Osteoblast (primary cell): ENCODE data around the gene CTTNBP2. TPM values are rescaled to one million over a fixed set of nuclear protein-coding genes. Genes with fewer than 3 reads are reported as not detected.

Source experiments
- DNase-seq: peaks from one replicate; pipeline ENCODE4 v3.0.0; 2011; ENCODE audit warnings: low spot score, mixed read lengths; ENCODE audit not compliant: insufficient read length; ENCODE audit errors: missing footprints
- H2AFZ ChIP-seq: 2 replicates; pipeline ENCODE4 v1.6.0; 2011; ENCODE audit warnings: mild to moderate bottlenecking, low read length
- H3K27ac ChIP-seq: 2 replicates; pipeline ENCODE4 v1.5.1; 2011; ENCODE audit warnings: mild to moderate bottlenecking, low read depth, low read length, moderate library complexity
- H3K27me3 ChIP-seq: 2 replicates; pipeline ENCODE4 v1.6.0; 2012; ENCODE audit warnings: mild to moderate bottlenecking, control low read depth, inconsistent platforms, low read length, moderate library complexity; ENCODE audit not compliant: insufficient read depth
- H3K36me3 ChIP-seq: 2 replicates; pipeline ENCODE4 v1.5.1; 2011; ENCODE audit warnings: mild to moderate bottlenecking, low read length, control low read depth, moderate library complexity; ENCODE audit not compliant: insufficient read depth
- H3K4me1 ChIP-seq: 2 replicates; pipeline ENCODE4 v1.5.1; 2011; ENCODE audit warnings: mild to moderate bottlenecking, low read length, control low read depth, moderate library complexity; ENCODE audit not compliant: insufficient read depth
- H3K4me2 ChIP-seq: 2 replicates; pipeline ENCODE4 v1.6.0; 2011; ENCODE audit warnings: mild to moderate bottlenecking, low read length; ENCODE audit not compliant: insufficient read depth
- H3K4me3 ChIP-seq: fragments of 200-600 bp; sonication (generic); 3 replicates; pipeline ENCODE4 v1.5.1; 2012; ENCODE audit warnings: mild to moderate bottlenecking, low read length, inconsistent platforms; ENCODE audit not compliant: insufficient read depth
- H3K79me2 ChIP-seq: 2 replicates; pipeline ENCODE4 v1.6.0; 2012; ENCODE audit warnings: mild to moderate bottlenecking, low read length, control low read depth, inconsistent platforms; ENCODE audit not compliant: insufficient read depth
- H3K9me3 ChIP-seq: 2 replicates; pipeline ENCODE4 v1.5.1; 2011; ENCODE audit warnings: low read depth, low read length, control low read depth
- H4K20me1 ChIP-seq: 2 replicates; pipeline ENCODE4 v1.6.0; 2012; ENCODE audit warnings: mild to moderate bottlenecking, low read length, control low read depth; ENCODE audit not compliant: insufficient read depth
- CTCF ChIP-seq: IDR thresholded peaks from 2 replicates; pipeline ENCODE4 v1.5.1; 2011; ENCODE audit warnings: mild to moderate bottlenecking, low read depth, low read length, moderate library complexity; ENCODE audit errors: extremely low read depth
- total RNA-seq: library from RNA; depleted of rRNA; stranded (reverse); fragments of >200 nt; gene quantifications from 2 replicates; pipeline ENCODE4 v1.2.3, GENCODE V29; 2012

The CTTNBP2 gene
- total RNA-seq, 1 donor, result 1.1 TPM

GRCh38 chr7:117762055-117762454 lies 111.2 kb downstream of the CTTNBP2 start:
- no peak overlapping the region for H3K4me2 ChIP-seq
- no peak for TF ChIP-seq CTCF
- H4K20me1 ChIP-seq, result no peaks in the 10 kb centered on the region
- no peak overlapping the region for H3K27ac ChIP-seq
- H3K79me2 ChIP-seq, result no peaks in the 10 kb centered on the region
- no peak overlapping the region for H3K4me3 ChIP-seq
- no peaks in the 10 kb centered on the region for H3K27me3 ChIP-seq
- no peaks in the 10 kb centered on the region for H3K9me3 ChIP-seq
- no peak overlapping the region for H2AFZ ChIP-seq
- H3K36me3 ChIP-seq, result no peaks in the 10 kb centered on the region
- no peaks in the 10 kb centered on the region for H3K4me1 ChIP-seq
- DNase-seq, result no peak

- no peaks in the 10 kb centered on the region for H3K79me2 ChIP-seq
- TF ChIP-seq CTCF, result no peak
- no peak overlapping the region for H3K27ac ChIP-seq
- no peaks in the 10 kb centered on the region for H4K20me1 ChIP-seq
- no peak overlapping the region for H2AFZ ChIP-seq
- H3K9me3 ChIP-seq, result no peaks in the 10 kb centered on the region
- no peak overlapping the region for H3K4me3 ChIP-seq
- no peaks in the 10 kb centered on the region for H3K4me1 ChIP-seq
- no peak for DNase-seq
- no peaks in the 10 kb centered on the region for H3K36me3 ChIP-seq
- no peaks in the 10 kb centered on the region for H3K27me3 ChIP-seq
- H3K4me2 ChIP-seq, result no peak overlapping the region
Observed at GRCh38 chr7:117759950-117760640, 113.1 kb downstream of the CTTNBP2 start.

GRCh38 chr7:117757440-117757839 lies 115.8 kb downstream of the CTTNBP2 start:
- Histone ChIP-seq H3K9me3 (no peaks in the 10 kb centered on the region), H3K27me3 (no peaks in the 10 kb centered on the region), H3K4me2 (no peak overlapping the region), H3K79me2 (no peaks in the 10 kb centered on the region), H3K4me3 (no peak overlapping the region), H2AFZ (no peak overlapping the region), H3K36me3 (no peaks in the 10 kb centered on the region), H3K4me1 (no peaks in the 10 kb centered on the region), H3K27ac (no peak overlapping the region), H4K20me1 (no peaks in the 10 kb centered on the region)
- no peak for TF ChIP-seq CTCF
- no peak for DNase-seq

GRCh38 chr7:117756586-117757085 lies 116.6 kb downstream of the CTTNBP2 start:
- DNase-seq, result no peak
- Histone ChIP-seq H3K9me3 (no peaks in the 10 kb centered on the region), H3K4me3 (no peak overlapping the region), H3K27me3 (no peaks in the 10 kb centered on the region), H2AFZ (no peak overlapping the region), H4K20me1 (no peaks in the 10 kb centered on the region), H3K4me2 (no peak overlapping the region), H3K79me2 (no peaks in the 10 kb centered on the region), H3K4me1 (no peaks in the 10 kb centered on the region), H3K36me3 (no peaks in the 10 kb centered on the region), H3K27ac (no peak overlapping the region)
- no peak for TF ChIP-seq CTCF
